Erythroblast (primary cell): ENCODE measurements around the gene HRH3.

Experiments
- DNase-seq, 2 experiments: peaks; one replicate each; lab custom pipeline; 2025; lab: John Stamatoyannopoulos, UW
- GATA1 ChIP-seq: IDR thresholded peaks from 2 replicates; pipeline ENCODE4 v1.6.1; 2011; ENCODE audit warnings: low read depth, mild to moderate bottlenecking, control low read depth, low read length, moderate library complexity
- POLR2A ChIP-seq: IDR thresholded peaks from 2 replicates; pipeline ENCODE4 v1.6.1; 2011; ENCODE audit warnings: mild to moderate bottlenecking, low read length

The HRH3 gene

DNA sequence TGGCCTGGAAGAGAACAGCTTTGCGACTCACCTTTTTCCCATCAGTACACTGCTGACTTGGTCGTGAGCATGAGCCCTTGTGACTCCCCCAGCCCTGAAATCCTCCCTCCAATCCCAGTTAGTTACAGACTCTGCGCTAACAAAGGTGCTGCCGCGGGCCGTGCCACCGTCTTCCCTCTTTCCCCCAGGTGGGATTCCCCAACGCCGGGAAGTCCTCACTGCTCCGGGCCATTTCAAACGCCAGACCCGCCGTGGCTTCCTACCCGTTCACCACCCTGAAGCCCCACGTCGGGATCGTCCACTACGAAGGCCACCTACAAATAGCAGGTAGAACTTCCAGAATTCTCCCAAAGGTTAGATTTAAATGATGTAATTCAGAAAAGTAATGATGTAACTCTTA is 21.1 kb downstream of the HRH3 start:
- no peak for TF ChIP-seq GATA1
- TF ChIP-seq POLR2A, result no peak

GRCh38 chr20:62198496-62198895 is 21.6 kb downstream of the HRH3 start:
- DNase-seq, result no peak
- TF ChIP-seq POLR2A (no peak), GATA1 (no peak)

More for the DNA sequence above, 21.1 kb downstream of the HRH3 start:
- no peak for DNase-seq

DNA sequence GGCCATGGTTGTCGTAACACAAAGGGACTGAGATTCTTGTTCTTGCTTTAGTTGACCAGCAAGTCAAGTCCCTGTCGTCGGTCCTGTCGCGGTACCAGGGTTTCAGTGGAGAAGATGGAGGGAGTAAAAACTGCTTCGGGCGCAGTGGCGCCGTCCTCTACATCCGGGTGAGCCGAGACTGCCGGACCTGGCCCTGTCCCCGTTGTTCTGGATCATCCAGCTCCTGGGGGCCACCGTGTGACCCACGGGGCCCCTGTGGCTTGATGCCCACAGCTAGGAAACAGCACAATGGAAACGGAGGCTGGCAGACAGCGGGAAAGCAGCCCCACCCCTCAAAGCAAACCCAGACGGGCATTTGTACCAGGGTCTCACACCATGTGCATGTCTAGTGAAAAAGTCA is 22.3 kb downstream of the HRH3 start:
- no peak for TF ChIP-seq GATA1
- TF ChIP-seq POLR2A, result no peak
- no peak for DNase-seq

GRCh38 chr20:62197311-62197710 is 22.8 kb downstream of the HRH3 start:
- no peak for DNase-seq
- TF ChIP-seq GATA1 (no peak), POLR2A (no peak)

GRCh38 chr20:62196286-62196685 is 23.8 kb downstream of the HRH3 start:
- TF ChIP-seq GATA1 (no peak), POLR2A (no peak)
- DNase-seq, result no peak

GRCh38 chr20:62195736-62196135 is 24.3 kb downstream of the HRH3 start:
- TF ChIP-seq GATA1 (no peak), POLR2A (no peak)
- DNase-seq, result no peak

DNA sequence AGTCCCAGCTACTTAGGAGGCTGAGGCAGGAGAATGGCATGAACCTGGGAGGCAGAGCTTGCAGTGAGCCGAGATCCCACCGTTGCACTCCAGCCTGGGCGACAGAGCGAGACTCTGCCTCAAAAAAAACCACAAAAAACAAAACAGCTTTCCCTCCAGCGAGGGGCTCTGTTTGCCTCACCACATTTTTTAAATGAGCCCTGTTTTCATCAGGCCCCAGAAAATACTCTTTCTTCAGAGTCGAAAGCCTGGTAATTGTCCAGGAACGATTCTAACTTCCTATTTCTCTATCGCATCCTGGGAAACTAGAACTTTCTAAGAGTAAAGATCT is 25.0 kb downstream of the HRH3 start:
- no peak for DNase-seq
- TF ChIP-seq POLR2A, result no peak
- TF ChIP-seq GATA1, result no peak

DNA sequence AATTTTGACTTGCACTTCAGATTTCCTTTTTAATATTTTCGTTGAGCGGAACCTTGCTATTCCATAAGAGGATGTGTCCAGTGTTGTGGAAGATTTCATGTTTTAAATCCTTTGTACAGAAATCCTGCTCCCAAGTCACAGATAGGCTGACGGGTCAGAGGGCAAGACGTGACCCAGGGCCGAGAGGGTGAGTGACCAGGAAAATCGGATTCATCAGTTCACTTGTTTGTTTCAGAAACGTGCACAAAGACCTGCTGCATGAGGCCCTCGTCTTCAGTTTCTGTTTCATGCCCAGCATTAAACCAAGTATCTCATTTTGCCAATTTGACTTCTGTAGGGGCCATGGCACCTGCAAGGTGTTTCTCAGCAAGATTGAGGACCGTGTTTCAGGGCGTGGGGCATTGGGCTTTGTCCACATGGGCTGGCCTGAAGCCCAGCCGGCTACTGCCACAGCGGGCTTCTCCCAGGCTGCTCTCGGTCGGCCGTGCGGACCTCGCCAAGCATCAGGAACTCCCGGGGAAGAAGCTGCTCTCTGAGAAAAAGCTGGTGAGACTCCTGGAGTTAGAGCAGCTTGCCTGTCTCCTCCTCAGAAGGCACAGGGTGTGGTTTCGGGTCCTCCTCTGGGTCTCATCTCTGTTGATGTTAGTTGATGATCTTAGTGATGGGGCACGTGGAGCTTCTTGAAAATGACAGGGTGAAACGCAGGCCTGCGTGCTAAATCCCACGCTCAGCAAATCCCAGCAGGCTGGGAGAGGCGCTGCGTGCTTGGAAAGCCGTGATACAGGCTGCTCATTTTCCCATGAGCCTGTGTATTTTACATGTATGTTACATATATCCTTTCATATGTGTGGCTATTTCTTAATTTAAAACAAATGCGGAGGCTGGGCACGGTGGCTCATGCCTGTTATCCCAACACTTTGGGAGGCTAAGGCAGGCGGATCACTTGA is 26.7 kb downstream of the HRH3 start:
- no peak for DNase-seq
- TF ChIP-seq POLR2A, result no peak
- TF ChIP-seq GATA1, result no peak

- TF ChIP-seq POLR2A (no peak), GATA1 (no peak)
- no peak for DNase-seq
These were observed 27.4 kb downstream of the HRH3 start for GRCh38 chr20:62192635-62193034.

GRCh38 chr20:62191781-62192559 is 28.1 kb downstream of the HRH3 start:
- TF ChIP-seq GATA1, result no peak
- TF ChIP-seq POLR2A, result no peak
- DNase-seq, result no peak

GRCh38 chr20:62190639-62191411 is 29.3 kb downstream of the HRH3 start:
- no peak for DNase-seq

DNA sequence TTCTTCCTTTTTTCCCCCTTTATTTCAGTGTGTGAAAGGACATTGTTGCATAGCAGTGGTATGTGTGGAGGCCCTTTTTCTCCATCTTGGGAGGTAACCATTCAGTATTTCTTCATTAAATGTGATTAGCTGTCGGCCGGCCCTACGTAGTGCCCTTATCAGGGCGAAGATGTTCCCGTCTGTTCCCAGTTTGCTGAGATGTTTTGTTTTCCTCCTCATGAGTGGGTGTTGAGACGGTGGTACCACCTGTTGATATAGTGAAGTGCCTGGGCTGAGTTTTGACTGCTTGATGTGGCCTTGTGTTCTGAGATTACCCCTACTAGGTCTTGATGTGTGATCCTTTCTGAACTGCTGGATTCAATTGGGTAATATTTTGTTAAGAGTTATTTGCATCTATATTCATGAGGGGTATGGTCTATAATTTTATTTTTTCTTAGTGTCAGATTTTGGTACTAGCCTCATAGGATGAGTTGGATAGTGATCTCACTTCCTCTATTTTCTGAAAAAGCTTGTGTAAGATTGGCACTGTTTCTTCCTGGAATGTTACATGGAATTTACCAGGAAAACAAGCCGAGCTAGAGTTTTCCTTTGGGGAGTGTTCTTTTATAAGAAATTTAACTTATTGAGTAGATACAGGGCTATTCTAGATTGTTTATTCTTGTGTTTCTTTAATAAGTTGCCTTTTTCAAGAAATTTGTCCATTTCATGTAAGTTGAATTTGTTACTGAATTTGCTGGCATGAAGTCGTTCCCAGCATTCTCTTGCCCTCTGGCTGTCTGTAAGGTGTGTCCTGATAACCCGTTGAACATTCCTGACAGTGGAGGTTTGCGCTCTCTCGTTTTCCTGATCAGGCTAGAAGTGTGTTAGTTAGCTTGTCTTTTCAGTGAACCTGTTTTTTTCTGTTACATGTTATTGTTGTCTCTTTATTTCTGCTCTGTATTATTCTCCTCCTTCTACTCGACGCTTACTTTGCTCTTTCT is 32.9 kb downstream of the HRH3 start:
- DNase-seq, result no peak
- TF ChIP-seq GATA1, result no peak

More at GRCh38 chr20:62190639-62191411, 29.3 kb downstream of the HRH3 start:
- no peak for TF ChIP-seq POLR2A
- TF ChIP-seq GATA1, result no peak
